ENCODE data around the gene ADTRP. TPM values are rescaled to one million over a fixed set of nuclear protein-coding genes. Genes with fewer than 3 reads are reported as not detected.

ADTRP gene
- total RNA-seq, 1 experiment from 2014 or later, result 1.4 TPM

GRCh38 chr6:11755725-11756124 lies 22.9 kb downstream of the ADTRP start:
- no peak for DNase-seq (ENCODE audit: low read depth)

GRCh38 chr6:11754625-11755271 lies 23.9 kb downstream of the ADTRP start:
- peak; percentile 82 for DNase-seq (ENCODE audit: low read depth)

GRCh38 chr6:11753798-11754197 lies 24.8 kb downstream of the ADTRP start:
- no peak for DNase-seq (ENCODE audit: low read depth)

- no peak for DNase-seq (ENCODE audit: low read depth)
Observed at GRCh38 chr6:11752360-11752759, 26.2 kb downstream of the ADTRP start.

- DNase-seq (ENCODE audit: low read depth), result no peak
Observed at GRCh38 chr6:11750682-11751081, 27.9 kb downstream of the ADTRP start.

- DNase-seq (ENCODE audit: low read depth), result no peak
Observed at GRCh38 chr6:11748591-11749210, 29.9 kb downstream of the ADTRP start.

GRCh38 chr6:11747021-11747420 lies 31.6 kb downstream of the ADTRP start:
- DNase-seq (ENCODE audit: low read depth), result peak; percentile 18

GRCh38 chr6:11744753-11745152 lies 33.9 kb downstream of the ADTRP start:
- DNase-seq (ENCODE audit: low read depth), result peak; percentile 82

- no peak for DNase-seq (ENCODE audit: low read depth)
Observed at GRCh38 chr6:11744101-11744500, 34.5 kb downstream of the ADTRP start.

- no peak for DNase-seq (ENCODE audit: low read depth)
Observed at GRCh38 chr6:11740875-11741274, 37.7 kb downstream of the ADTRP start.

- no peak for DNase-seq (ENCODE audit: low read depth)
Observed at GRCh38 chr6:11738661-11739375, 39.8 kb downstream of the ADTRP start.

- no peak for DNase-seq (ENCODE audit: low read depth)
Observed at GRCh38 chr6:11738234-11738633, 40.4 kb downstream of the ADTRP start.

- DNase-seq (ENCODE audit: low read depth), result no peak
Observed at GRCh38 chr6:11736601-11737000, 42.0 kb downstream of the ADTRP start.

- DNase-seq (ENCODE audit: low read depth), result no peak
Observed at GRCh38 chr6:11734861-11735613, 43.6 kb downstream of the ADTRP start.

- DNase-seq (ENCODE audit: low read depth), result peak; percentile 74
Observed at GRCh38 chr6:11732036-11732631, 46.5 kb downstream of the ADTRP start.

- DNase-seq (ENCODE audit: low read depth), result peak; percentile 34
Observed at GRCh38 chr6:11731423-11731822, 47.2 kb downstream of the ADTRP start.

- no peak for DNase-seq (ENCODE audit: low read depth)
Observed at GRCh38 chr6:11730641-11731040, 48.0 kb downstream of the ADTRP start.

- no peak for DNase-seq (ENCODE audit: low read depth)
Observed at GRCh38 chr6:11729076-11729475, 49.5 kb downstream of the ADTRP start.

GRCh38 chr6:11727998-11728961 lies 50.3 kb downstream of the ADTRP start:
- no peak for DNase-seq (ENCODE audit: low read depth)

GRCh38 chr6:11727346-11727997 lies 51.1 kb downstream of the ADTRP start:
- DNase-seq (ENCODE audit: low read depth), result no peak
